NT2/D1 (cell line): ENCODE results near the gene P2RX1.

Experiments
- DNase-seq: peaks from one replicate; pipeline ENCODE4 v3.0.0-alpha.2; 2011; ENCODE audit warnings: low read depth, low spot score
- H3K27me3 ChIP-seq: 2 replicates; pipeline ENCODE4 v1.6.0; 2011; ENCODE audit warnings: mild to moderate bottlenecking; ENCODE audit not compliant: insufficient read length, insufficient read depth
- H3K36me3 ChIP-seq: 2 replicates; pipeline ENCODE4 v1.6.1; 2011; ENCODE audit warnings: mild to moderate bottlenecking, low read length, mixed read lengths; ENCODE audit not compliant: insufficient read depth, insufficient read length
- H3K4me1 ChIP-seq: 2 replicates; pipeline ENCODE4 v1.5.1; 2011; ENCODE audit not compliant: insufficient read depth, insufficient read length
- H3K4me3 ChIP-seq: 2 replicates; pipeline ENCODE4 v1.5.1; 2011; ENCODE audit warnings: low read depth; ENCODE audit not compliant: insufficient read length
- H3K9ac ChIP-seq: 2 replicates; pipeline ENCODE4 v1.6.0; 2011; ENCODE audit warnings: low read depth; ENCODE audit not compliant: insufficient read length
- H3K9me3 ChIP-seq: 2 replicates; pipeline ENCODE4 v1.5.1; 2011; ENCODE audit warnings: mild to moderate bottlenecking, low read length; ENCODE audit not compliant: insufficient read depth
- SUZ12 ChIP-seq: IDR thresholded peaks from 2 replicates; pipeline ENCODE4 v1.6.1; 2011; ENCODE audit not compliant: insufficient read length, insufficient read depth; ENCODE audit errors: extremely low read depth
- YY1 ChIP-seq: IDR thresholded peaks from 2 replicates; pipeline ENCODE4 v1.6.1; 2011; ENCODE audit not compliant: insufficient read length, insufficient read depth
- ZNF274 ChIP-seq: IDR thresholded peaks from 2 replicates; pipeline ENCODE4 v1.6.1; 2011; ENCODE audit warnings: mild to moderate bottlenecking, low read depth, low read length

P2RX1 gene

DNA sequence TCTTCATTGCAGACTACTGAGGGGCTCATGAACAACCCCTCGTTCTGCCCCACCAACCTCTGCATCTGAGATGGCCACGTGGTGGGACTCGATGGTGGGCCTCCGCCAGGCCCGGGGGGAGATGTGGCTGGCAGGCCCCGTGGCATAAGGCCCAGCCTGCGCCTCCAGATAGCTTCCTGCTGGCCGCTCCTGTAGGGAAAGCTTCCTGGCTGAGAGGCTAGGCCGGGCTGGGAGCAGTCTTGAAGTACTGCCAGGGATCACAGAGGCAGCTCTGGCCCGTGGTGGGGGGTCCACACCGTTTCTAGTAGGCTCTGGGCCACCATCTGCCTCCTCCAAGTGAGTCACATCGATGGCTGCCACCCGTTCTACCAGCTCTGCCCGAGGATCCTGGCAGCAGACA is 31.0 kb downstream of the P2RX1 start:
- no peak overlapping the region for H3K4me3 ChIP-seq
- DNase-seq, result no peak
- no peaks in the 10 kb centered on the region for H3K9me3 ChIP-seq
- peaks cover 11% of the 10 kb centered on the region for H3K36me3 ChIP-seq
- H3K4me1 ChIP-seq, result peaks cover 22% of the 10 kb centered on the region
- H3K27me3 ChIP-seq, result no peaks in the 10 kb centered on the region
- H3K9ac ChIP-seq, result no peak overlapping the region
- TF ChIP-seq ZNF274, result no peak
- TF ChIP-seq YY1, result no peak
- TF ChIP-seq SUZ12, result no peak

DNA sequence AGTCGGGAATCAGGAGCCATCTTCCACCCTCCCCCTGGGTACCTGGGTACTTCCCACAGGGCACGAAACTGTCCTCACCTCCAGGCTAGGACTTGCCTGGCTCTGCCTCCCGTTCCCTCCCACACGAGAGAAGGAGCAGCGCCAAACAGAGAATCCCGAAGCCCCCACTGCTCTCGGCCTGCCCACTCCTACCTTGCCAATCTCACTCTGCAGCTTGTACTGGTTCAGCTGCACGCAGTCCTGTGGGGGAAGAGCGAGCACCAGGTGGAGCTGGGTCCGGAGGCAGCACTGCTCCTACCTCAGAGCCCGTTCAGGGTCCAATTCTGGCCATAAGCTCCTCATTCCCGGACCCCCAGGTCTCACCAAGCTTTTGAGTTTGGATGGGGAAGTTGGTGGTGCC is 32.1 kb downstream of the P2RX1 start:
- H3K4me1 ChIP-seq, result peaks cover 27% of the 10 kb centered on the region
- no peak overlapping the region for H3K9ac ChIP-seq
- peaks cover 11% of the 10 kb centered on the region for H3K36me3 ChIP-seq
- H3K27me3 ChIP-seq, result no peaks in the 10 kb centered on the region
- H3K9me3 ChIP-seq, result no peaks in the 10 kb centered on the region
- no peak overlapping the region for H3K4me3 ChIP-seq
- no peak for DNase-seq
- TF ChIP-seq SUZ12 (no peak), ZNF274 (no peak), YY1 (no peak)

DNA sequence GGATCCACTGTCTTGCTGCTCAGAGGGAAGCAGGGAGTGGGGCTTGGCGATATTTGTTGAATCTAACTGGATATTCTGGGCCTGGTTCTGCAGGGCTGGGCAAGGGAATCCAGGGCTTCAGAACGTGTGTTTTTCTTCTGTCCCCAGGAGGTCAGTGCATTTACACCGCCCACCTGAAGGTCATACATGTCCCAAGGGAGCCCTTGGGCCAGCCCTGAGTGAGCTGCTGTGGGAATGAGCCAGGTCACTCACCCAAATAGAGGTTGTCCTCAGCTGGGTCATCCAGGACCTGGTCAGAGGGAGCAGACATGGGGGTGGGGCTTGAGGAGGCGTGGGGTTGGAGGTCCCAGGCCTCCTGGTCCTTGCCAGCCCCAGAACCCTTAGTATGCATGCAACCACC is 34.0 kb downstream of the P2RX1 start:
- Histone ChIP-seq H3K27me3 (no peaks in the 10 kb centered on the region), H3K9me3 (no peaks in the 10 kb centered on the region), H3K4me3 (no peak overlapping the region), H3K9ac (no peak overlapping the region), H3K4me1 (peaks cover 21% of the 10 kb centered on the region), H3K36me3 (peaks cover 11% of the 10 kb centered on the region)
- TF ChIP-seq YY1 (no peak), SUZ12 (no peak), ZNF274 (no peak)
- DNase-seq, result no peak

DNA sequence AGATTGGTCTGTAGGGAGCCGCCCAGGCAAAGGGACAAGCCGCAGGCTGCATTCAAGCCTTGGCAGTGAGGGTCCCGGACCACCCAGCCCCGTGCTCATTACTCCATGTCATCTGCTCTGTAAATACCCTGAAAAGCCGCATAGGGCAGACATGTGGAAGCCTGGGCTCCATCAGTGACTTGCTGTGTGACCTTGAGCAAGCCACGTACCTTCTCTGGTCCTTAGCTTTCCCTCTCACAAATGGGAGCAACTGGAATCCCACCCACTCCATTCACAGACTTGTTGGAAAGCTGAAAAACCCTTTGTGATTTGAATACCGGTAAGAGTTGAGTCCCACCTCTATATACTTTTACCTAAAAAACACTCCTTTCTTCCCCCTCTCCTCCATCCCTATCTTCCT is 35.3 kb downstream of the P2RX1 start:
- Histone ChIP-seq H3K9me3 (no peaks in the 10 kb centered on the region), H3K27me3 (no peaks in the 10 kb centered on the region), H3K9ac (no peak overlapping the region), H3K36me3 (peaks cover 15% of the 10 kb centered on the region), H3K4me3 (no peak overlapping the region), H3K4me1 (peaks cover 18% of the 10 kb centered on the region)
- TF ChIP-seq ZNF274 (no peak), YY1 (no peak), SUZ12 (no peak)
- DNase-seq, result no peak

DNA sequence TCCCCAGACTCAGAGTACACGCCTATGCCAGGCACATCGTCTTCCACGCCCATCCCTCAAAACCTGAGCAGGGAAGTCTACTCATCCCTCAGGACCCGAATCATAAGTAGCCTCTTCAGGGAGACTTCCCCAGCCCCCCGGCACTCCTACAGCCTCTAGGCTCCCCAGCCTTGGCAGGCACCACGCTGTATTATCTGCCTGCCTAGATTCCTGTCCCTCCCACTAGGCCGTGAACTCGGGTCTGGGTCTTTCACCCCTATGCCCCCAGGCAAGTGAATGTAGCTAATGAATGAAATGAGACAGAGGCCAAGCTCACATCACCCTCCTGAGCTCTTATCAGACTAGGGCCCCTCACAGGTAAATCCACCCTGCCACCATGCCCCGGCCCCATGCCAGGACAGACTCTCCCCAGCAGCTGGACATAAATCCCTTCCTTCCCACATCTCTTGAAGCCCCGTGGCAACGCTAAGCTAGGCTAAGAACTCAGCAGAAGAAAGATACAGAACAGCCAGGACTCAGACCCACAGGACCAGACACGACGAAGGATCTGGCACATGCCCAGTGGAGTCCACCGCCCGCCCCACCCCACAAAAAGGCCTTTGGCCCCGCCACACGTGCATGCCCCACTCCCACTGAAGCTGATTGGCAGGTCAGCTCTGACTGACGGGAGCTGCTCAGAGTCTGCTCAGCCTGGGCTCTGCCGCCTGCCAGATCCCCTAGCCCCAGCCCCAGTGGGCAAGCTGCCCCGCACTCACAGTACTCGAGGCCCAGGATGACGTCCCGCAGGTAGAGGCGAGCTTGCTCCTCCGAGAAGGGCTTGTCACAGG is 36.5 kb downstream of the P2RX1 start:
- Histone ChIP-seq H3K4me3 (no peak overlapping the region), H3K9me3 (no peaks in the 10 kb centered on the region), H3K27me3 (no peaks in the 10 kb centered on the region), H3K36me3 (peaks cover 10% of the 10 kb centered on the region), H3K9ac (no peak overlapping the region), H3K4me1 (peaks cover 12% of the 10 kb centered on the region)
- no peak for DNase-seq
- TF ChIP-seq ZNF274 (no peak), YY1 (no peak), SUZ12 (no peak)

DNA sequence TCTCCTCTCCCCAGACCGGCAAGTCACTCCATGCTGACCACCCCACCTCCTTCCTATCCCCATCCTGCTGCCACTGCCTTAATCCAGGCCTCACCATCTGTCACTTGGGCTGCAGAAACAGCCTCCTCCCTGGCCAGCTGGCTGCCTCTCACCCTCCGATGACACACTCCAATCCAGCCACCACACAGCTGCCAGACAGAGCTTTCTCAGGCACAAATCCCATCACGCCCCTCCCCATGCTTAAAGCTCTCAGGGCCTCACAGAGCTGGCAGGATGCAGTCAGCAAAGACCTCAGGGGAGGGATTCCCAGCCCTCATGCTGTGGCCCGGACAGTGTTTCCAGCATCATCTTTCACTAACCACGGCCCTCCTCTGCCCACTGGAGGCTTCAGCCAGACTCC is 37.1 kb downstream of the P2RX1 start:
- no peaks in the 10 kb centered on the region for H3K27me3 ChIP-seq
- peaks cover 9% of the 10 kb centered on the region for H3K36me3 ChIP-seq
- TF ChIP-seq SUZ12 (no peak), YY1 (no peak), ZNF274 (no peak)
- peak; percentile 20 for DNase-seq
- H3K4me3 ChIP-seq, result no peak overlapping the region
- H3K9me3 ChIP-seq, result no peaks in the 10 kb centered on the region
- no peak overlapping the region for H3K9ac ChIP-seq
- H3K4me1 ChIP-seq, result peaks cover 12% of the 10 kb centered on the region

DNA sequence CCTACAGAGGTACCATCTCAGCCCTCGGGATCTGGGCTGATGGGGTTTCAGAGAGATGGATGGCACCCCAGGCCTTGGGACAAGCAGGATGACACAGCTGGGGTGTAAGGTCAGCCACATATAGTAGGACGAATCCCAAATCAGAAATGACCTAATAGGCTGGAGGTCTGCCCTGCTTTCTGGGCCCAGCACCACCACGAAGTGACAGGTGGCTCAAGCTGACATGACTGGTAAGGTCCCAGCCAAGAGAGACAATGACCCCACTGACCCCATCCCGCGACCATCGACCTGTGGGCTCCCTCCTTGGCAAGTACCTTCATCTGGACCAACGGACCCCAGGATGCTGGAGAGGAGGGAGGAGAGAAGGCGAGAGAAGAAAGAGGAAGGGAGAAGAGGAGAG is 39.0 kb downstream of the P2RX1 start:
- H3K4me1 ChIP-seq, result peaks cover 11% of the 10 kb centered on the region
- H3K27me3 ChIP-seq, result no peaks in the 10 kb centered on the region
- TF ChIP-seq SUZ12 (no peak), YY1 (no peak), ZNF274 (no peak)
- DNase-seq, result no peak
- no peaks in the 10 kb centered on the region for H3K9me3 ChIP-seq
- no peak overlapping the region for H3K9ac ChIP-seq
- no peak overlapping the region for H3K4me3 ChIP-seq
- peaks cover 16% of the 10 kb centered on the region for H3K36me3 ChIP-seq
